Left lung (tissue), 10 donors: Measurements from ENCODE around the gene RBFOX1. TPM values are rescaled to one million over a fixed set of nuclear protein-coding genes. Genes with fewer than 3 reads are reported as not detected.

Experiments
- ATAC-seq: fragments of 200-7000 bp; cut with Tn5 transposase; one replicate; pipeline ENCODE4 v1.9.1; 2020; ENCODE audit warnings: moderate library complexity
- DNase-seq, 4 donors: peaks; one replicate each; pipeline ENCODE4 v3.0.0-alpha.2; 2013 to 2020
- H3K27ac ChIP-seq, 2 donors: fragments of 200-600 bp; sonication (generic) in 1 of 2; one replicate each; pipeline versions ENCODE4 v1.5.0 to v1.8.0; 2020 to 2021
- H3K27me3 ChIP-seq, 2 donors: fragments of 200-600 bp; sonication (generic) in 1 of 2; one replicate each; pipeline versions ENCODE4 v1.5.0 to v1.8.0; 2020 to 2021
- H3K36me3 ChIP-seq, 2 donors: fragments of 200-600 bp; sonication (generic) in 1 of 2; one replicate each; pipeline versions ENCODE4 v1.5.0 to v1.8.0; 2020 to 2021
- H3K4me1 ChIP-seq, 2 donors: fragments of 200-600 bp; one replicate each; pipeline ENCODE4 v1.8.0; 2021
- H3K4me3 ChIP-seq, 2 donors: fragments of 200-600 bp; sonication (generic) in 1 of 2; one replicate each; pipeline versions ENCODE4 v1.5.0 to v1.8.0; 2020 to 2021; ENCODE audit warnings: mild to moderate bottlenecking in 1 of 2
- H3K9me3 ChIP-seq, 2 donors: fragments of 200-600 bp; sonication (generic) in 1 of 2; one replicate each; pipeline versions ENCODE4 v1.5.0 to v1.8.0; 2020 to 2021
- CTCF ChIP-seq, 2 donors: fragments of 200-600 bp; sonication (generic) in 1 of 2; IDR thresholded peaks; one replicate each; pipeline versions ENCODE4 v1.5.0 to v1.8.0; 2021; ENCODE audit warnings: antibody characterized with exemption in 2 of 2
- intact Hi-C, 2 donors: fragments of 100-400 bp; cut with DNase I; formaldehyde crosslinking; loops; one replicate each; pipeline versions ENCODE4 v1.11.2 to v1.14.2; 2022
- polyA plus RNA-seq, 6 donors: library from polyadenylated mRNA; unstranded; fragments of 120-200 nt; gene quantifications; one replicate each; pipeline ENCODE4 v1.2.1, GENCODE V29; 2013; ENCODE audit not compliant: insufficient read length in 6 of 6
- total RNA-seq, 2 donors: library from RNA; stranded (reverse); fragmentation: NEBNext Ultra II Directional; extraction: Animal tissue kit (Norgen Biotek cat#: 25700); gene quantifications; one replicate each; pipeline ENCODE4 v1.2.1, GENCODE V29; 2021
- donor health status: DM: no; HTN: yes; CAD: no.
- donor health status: DM: no; HTN: no; CAD: no.

Gene RBFOX1
- total and polyA plus RNA-seq, 8 donors, result 0.41 to 1.7 (median 0.91) TPM; not detected in 2

GRCh38 chr16:7546948-7547347 lies 214.3 kb downstream of the RBFOX1 start:
- no peak for DNase-seq
- H3K4me3 ChIP-seq, result no peak overlapping the region
- intact Hi-C loops, result no loop called here
- no peak for ATAC-seq
- peaks cover 0 to 3% of the 10 kb centered on the region in 2 donors for H3K9me3 ChIP-seq
- no peak overlapping the region for H3K27ac ChIP-seq
- H3K36me3 ChIP-seq, result no peaks in the 10 kb centered on the region
- H3K27me3 ChIP-seq, result no peaks in the 10 kb centered on the region
- no peaks in the 10 kb centered on the region for H3K4me1 ChIP-seq
- TF ChIP-seq CTCF (IDR thresholded peaks at IDR 0.05), result no peak

GRCh38 chr16:7547736-7548135 lies 215.1 kb downstream of the RBFOX1 start:
- TF ChIP-seq CTCF (IDR thresholded peaks at IDR 0.05), result no peak
- ATAC-seq, result no peak
- Histone ChIP-seq H3K9me3 (peaks cover 0 to 3% of the 10 kb centered on the region in 2 donors), H3K36me3 (no peaks in the 10 kb centered on the region), H3K4me1 (no peaks in the 10 kb centered on the region), H3K4me3 (no peak overlapping the region), H3K27me3 (no peaks in the 10 kb centered on the region), H3K27ac (no peak overlapping the region)
- DNase-seq, result no peak
- intact Hi-C loops, result no loop called here

- no peak for ATAC-seq
- intact Hi-C loops, result no loop called here
Observed at GRCh38 chr16:7548796-7549318, 216.2 kb downstream of the RBFOX1 start.

GRCh38 chr16:7550096-7550495 lies 217.5 kb downstream of the RBFOX1 start:
- Histone ChIP-seq H3K27me3 (no peaks in the 10 kb centered on the region), H3K36me3 (no peaks in the 10 kb centered on the region), H3K9me3 (peaks cover 0 to 3% of the 10 kb centered on the region in 2 donors), H3K4me1 (no peaks in the 10 kb centered on the region), H3K27ac (no peak overlapping the region), H3K4me3 (no peak overlapping the region)
- TF ChIP-seq CTCF (IDR thresholded peaks at IDR 0.05), result no peak
- ATAC-seq (no peak), DNase-seq (no peak)
- intact Hi-C loops, result no loop called here

More at GRCh38 chr16:7548796-7549318, 216.2 kb downstream of the RBFOX1 start:
- Histone ChIP-seq H3K4me1 (no peaks in the 10 kb centered on the region), H3K36me3 (no peaks in the 10 kb centered on the region), H3K27me3 (no peaks in the 10 kb centered on the region), H3K9me3 (peaks cover 0 to 3% of the 10 kb centered on the region in 2 donors), H3K4me3 (no peak overlapping the region), H3K27ac (no peak overlapping the region)
- no peak for DNase-seq
- no peak for TF ChIP-seq CTCF (IDR thresholded peaks at IDR 0.05)

- peaks cover 0 to 3% of the 10 kb centered on the region in 2 donors for H3K9me3 ChIP-seq
Observed at GRCh38 chr16:7555459-7555858, 222.8 kb downstream of the RBFOX1 start.

More at GRCh38 chr16:7555459-7555858, 222.8 kb downstream of the RBFOX1 start:
- intact Hi-C loops, result no loop called here
- H3K4me1 ChIP-seq, result no peaks in the 10 kb centered on the region
- ATAC-seq, result no peak
- no peak overlapping the region for H3K4me3 ChIP-seq
- H3K36me3 ChIP-seq, result no peaks in the 10 kb centered on the region
- H3K27me3 ChIP-seq, result no peaks in the 10 kb centered on the region
- H3K27ac ChIP-seq, result no peak overlapping the region
- no peak for DNase-seq
- no peak for TF ChIP-seq CTCF (IDR thresholded peaks at IDR 0.05)
